NCI-H748 (cell line): ENCODE results near the gene EFCAB13.

Experiments
- DNase-seq: peaks from one replicate; lab custom pipeline; 2025; ENCODE audit not compliant: unreplicated experiment; lab: John Stamatoyannopoulos, UW

The EFCAB13 gene

GRCh38 chr17:47323382-47324223 lies at the start of gene EFCAB13:
Gene EFCAB13, plus strand, starts transcription at chr17:47323955. Its CDS starts 4,399 bp downstream, at chr17:47328354.
- DNase-seq, result peak; percentile 94

GRCh38 chr17:47274319-47275069 lies 49.3 kb upstream of the EFCAB13 start:
- no peak for DNase-seq

GRCh38 chr17:47275245-47275984 lies 48.3 kb upstream of the EFCAB13 start:
- DNase-seq, result no peak

GRCh38 chr17:47276444-47276843 lies 47.3 kb upstream of the EFCAB13 start:
- DNase-seq, result no peak

GRCh38 chr17:47276868-47277267 lies 46.9 kb upstream of the EFCAB13 start:
- peak; percentile 82 for DNase-seq

GRCh38 chr17:47277921-47278320 lies 45.8 kb upstream of the EFCAB13 start:
- DNase-seq, result no peak

- no peak for DNase-seq
Measured at GRCh38 chr17:47278561-47278960, 45.2 kb upstream of the EFCAB13 start.

GRCh38 chr17:47279062-47279801 lies 44.5 kb upstream of the EFCAB13 start:
- DNase-seq, result no peak

- no peak for DNase-seq
Measured at GRCh38 chr17:47280072-47280811, 43.5 kb upstream of the EFCAB13 start.

- no peak for DNase-seq
Measured at GRCh38 chr17:47281216-47281615, 42.5 kb upstream of the EFCAB13 start.

GRCh38 chr17:47285003-47285402 lies 38.8 kb upstream of the EFCAB13 start:
- DNase-seq, result no peak

GRCh38 chr17:47286198-47286914 lies 37.4 kb upstream of the EFCAB13 start:
- no peak for DNase-seq

GRCh38 chr17:47287068-47287467 lies 36.7 kb upstream of the EFCAB13 start:
- DNase-seq, result no peak

GRCh38 chr17:47287639-47288038 lies 36.1 kb upstream of the EFCAB13 start:
- DNase-seq, result no peak

- DNase-seq, result no peak
Measured at GRCh38 chr17:47288531-47289116, 35.1 kb upstream of the EFCAB13 start.

GRCh38 chr17:47289302-47289701 lies 34.5 kb upstream of the EFCAB13 start:
- no peak for DNase-seq

GRCh38 chr17:47290870-47291241 lies 32.9 kb upstream of the EFCAB13 start:
- DNase-seq, result no peak

GRCh38 chr17:47291242-47291873 lies 32.4 kb upstream of the EFCAB13 start:
- no peak for DNase-seq

- no peak for DNase-seq
Measured at GRCh38 chr17:47292206-47292605, 31.5 kb upstream of the EFCAB13 start.
